Measurements from ENCODE around the gene IFNLR1.

DNA sequence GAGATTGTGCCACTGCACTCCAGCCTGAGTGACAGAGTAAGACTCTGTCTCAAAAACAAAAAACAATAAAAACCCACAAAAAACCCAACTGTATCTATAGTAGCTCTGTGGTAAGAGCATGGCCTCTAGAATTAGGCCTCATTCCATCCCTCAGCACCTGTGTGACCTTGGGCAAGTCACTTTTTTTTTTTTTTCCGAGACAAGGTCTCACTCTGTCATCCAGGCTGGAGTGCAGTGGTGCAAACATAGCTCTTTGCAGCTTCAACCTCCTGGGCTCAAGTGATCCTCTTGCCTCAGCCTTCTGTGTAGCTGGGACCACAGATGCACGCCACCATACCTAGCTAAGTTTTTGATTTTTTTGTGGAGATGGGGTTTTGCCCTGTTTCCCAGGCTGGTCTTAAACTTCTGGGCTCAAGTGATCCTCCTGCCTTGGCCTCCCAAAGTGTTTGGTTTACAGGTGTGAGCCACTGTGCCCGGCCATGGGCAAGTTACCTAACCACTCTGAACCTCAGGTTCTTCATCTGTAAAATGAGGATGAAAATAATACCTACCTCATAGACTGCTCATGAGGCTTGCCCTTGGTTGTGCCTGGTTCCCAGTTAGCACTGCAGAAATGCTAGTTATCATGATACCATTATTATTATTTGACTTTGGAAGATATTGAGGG, 59.8 kb downstream of the IFNLR1 start:
- TF ChIP-seq, protein P1, sequence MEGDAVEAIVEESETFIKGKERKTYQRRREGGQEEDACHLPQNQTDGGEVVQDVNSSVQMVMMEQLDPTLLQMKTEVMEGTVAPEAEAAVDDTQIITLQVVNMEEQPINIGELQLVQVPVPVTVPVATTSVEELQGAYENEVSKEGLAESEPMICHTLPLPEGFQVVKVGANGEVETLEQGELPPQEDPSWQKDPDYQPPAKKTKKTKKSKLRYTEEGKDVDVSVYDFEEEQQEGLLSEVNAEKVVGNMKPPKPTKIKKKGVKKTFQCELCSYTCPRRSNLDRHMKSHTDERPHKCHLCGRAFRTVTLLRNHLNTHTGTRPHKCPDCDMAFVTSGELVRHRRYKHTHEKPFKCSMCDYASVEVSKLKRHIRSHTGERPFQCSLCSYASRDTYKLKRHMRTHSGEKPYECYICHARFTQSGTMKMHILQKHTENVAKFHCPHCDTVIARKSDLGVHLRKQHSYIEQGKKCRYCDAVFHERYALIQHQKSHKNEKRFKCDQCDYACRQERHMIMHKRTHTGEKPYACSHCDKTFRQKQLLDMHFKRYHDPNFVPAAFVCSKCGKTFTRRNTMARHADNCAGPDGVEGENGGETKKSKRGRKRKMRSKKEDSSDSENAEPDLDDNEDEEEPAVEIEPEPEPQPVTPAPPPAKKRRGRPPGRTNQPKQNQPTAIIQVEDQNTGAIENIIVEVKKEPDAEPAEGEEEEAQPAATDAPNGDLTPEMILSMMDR (IDR thresholded peaks at IDR 0.05; ENCODE audit: control extremely low read depth in 1 of 3, insufficient read depth in 1 of 3, low read depth in 1 of 3, low read length in 3 of 3) = no peak
- no peak for TF ChIP-seq POLR2A (IDR thresholded peaks at IDR 0.05; ENCODE audit: control extremely low read depth in 1 of 2, low read depth in 2 of 2, low read length in 2 of 2)
- no peak for TF ChIP-seq MAFK (IDR thresholded peaks at IDR 0.05; ENCODE audit: low read depth, low read length)
- TF ChIP-seq HDAC2 (IDR thresholded peaks at IDR 0.05; ENCODE audit: borderline replicate concordance in 1 of 2, low read depth in 2 of 2, low read length in 2 of 2) = no peak
- no peak for TF ChIP-seq KDM1A (IDR thresholded peaks at IDR 0.05; ENCODE audit: borderline replicate concordance, low read length)
- no peak for TF ChIP-seq FOSL1 (IDR thresholded peaks at IDR 0.05; ENCODE audit: insufficient read depth, low read depth, low read length)
- no peak for TF ChIP-seq EZH2 (IDR thresholded peaks at IDR 0.05; ENCODE audit: low read depth, low read length, severe bottlenecking)
- TF ChIP-seq CTBP2 (IDR thresholded peaks at IDR 0.05; ENCODE audit: borderline replicate concordance, insufficient read depth, insufficient read length, low read length) = no peak
- TF ChIP-seq EP300 (IDR thresholded peaks at IDR 0.05; ENCODE audit: borderline replicate concordance in 1 of 2, low read depth in 2 of 2, low read length in 2 of 2) = no peak
- no peak for TF ChIP-seq TBP (IDR thresholded peaks at IDR 0.05; ENCODE audit: low read depth, low read length)

Data from H1 (cell line).